Spinal cord (tissue), 4 donors: Measurements from ENCODE around the gene SLC5A5. TPM values are rescaled to one million over a fixed set of nuclear protein-coding genes. Genes with fewer than 3 reads are reported as not detected.

ENCODE experiments used
- polyA plus RNA-seq, 2 donors: library from polyadenylated mRNA; unstranded; fragments of 120-200 nt; gene quantifications; one replicate each; pipeline ENCODE4 v1.2.1, GENCODE V29; 2013; ENCODE audit not compliant: insufficient read length in 2 of 2
- small RNA-seq: library from RNA; depleted of rRNA; stranded (forward); fragments of <200 nt; gene quantifications from one replicate; pipeline ENCODE3, GENCODE V24; 2014; ENCODE audit warnings: low replicate concordance
- total RNA-seq, 2 donors: library from RNA; depleted of rRNA in 1 of 2; stranded (reverse); fragments of 120-200 nt in 1 of 2; fragments of >200 nt in 1 of 2; gene quantifications; one replicate each; pipeline versions ENCODE4 v1.2.3 to v1.2.4, GENCODE V29; 2013 to 2014

Gene SLC5A5
- total and polyA plus RNA-seq, 4 donors: 0.10 to 104 (median 10.2) TPM

Small RNA genes within 50 kb of the gene (small RNA-seq; reads per million reads assigned to genes)
- gene SNORA68: not detected

Other genes with a start within 250 kb of the SLC5A5 start
- 10 to 100 TPM; 11.2 to 33.6 TPM for gene UNC13A, start 183.6 kb upstream of the SLC5A5 start, total RNA-seq
- gene UNC13A, start 183.6 kb upstream of the SLC5A5 start, polyA plus RNA-seq: 10 to 100 TPM; 47.3 to 57.4 TPM
- gene MAP1S, start 152.5 kb upstream of the SLC5A5 start, total RNA-seq: 10 to 100 TPM; 16.6 to 29.8 TPM
- 10 to 100 TPM; 57.1 to 64.4 TPM for gene MAP1S, start 152.5 kb upstream of the SLC5A5 start, polyA plus RNA-seq
- 10 to 100 TPM in 1 of 2 donors, 1 to 10 TPM in 1; 6.8 to 13.3 TPM for gene FCHO1, start 120.5 kb upstream of the SLC5A5 start, total RNA-seq
- gene FCHO1, start 120.5 kb upstream of the SLC5A5 start, polyA plus RNA-seq: 10 to 100 TPM; 29.8 to 41.9 TPM
- not detected for gene B3GNT3, start 76.8 kb upstream of the SLC5A5 start, total RNA-seq
- under 1 TPM; 0.11 to 0.12 TPM for gene B3GNT3, start 76.8 kb upstream of the SLC5A5 start, polyA plus RNA-seq
- gene INSL3, start 50.4 kb upstream of the SLC5A5 start, total RNA-seq: not detected
- under 1 TPM; 0.48 to 0.63 TPM for gene INSL3, start 50.4 kb upstream of the SLC5A5 start, polyA plus RNA-seq
- 1 to 10 TPM; 2.8 to 4.3 TPM for gene JAK3, start 24.0 kb upstream of the SLC5A5 start, total RNA-seq
- gene JAK3, start 24.0 kb upstream of the SLC5A5 start, polyA plus RNA-seq: 1 to 10 TPM; 4.2 to 5.0 TPM
- gene RPL18A, start 12.0 kb upstream of the SLC5A5 start, total RNA-seq: 1,000 to 10,000 TPM in 1 of 2 donors, 100 to 1,000 TPM in 1; 422 to 1,388 TPM
- gene RPL18A, start 12.0 kb upstream of the SLC5A5 start, polyA plus RNA-seq: 100 to 1,000 TPM; 927 to 972 TPM
- gene CCDC124, start 61.1 kb downstream of the SLC5A5 start, total RNA-seq: 10 to 100 TPM; 24.5 to 28.4 TPM
- 100 to 1,000 TPM; 139 to 142 TPM for gene CCDC124, start 61.1 kb downstream of the SLC5A5 start, polyA plus RNA-seq
- gene KCNN1, start 95.2 kb downstream of the SLC5A5 start, total RNA-seq: 10 to 100 TPM in 1 of 2 donors, 1 to 10 TPM in 1; 7.3 to 14.0 TPM
- 10 to 100 TPM; 40.3 to 45.1 TPM for gene KCNN1, start 95.2 kb downstream of the SLC5A5 start, polyA plus RNA-seq
- gene ARRDC2, start 136.2 kb downstream of the SLC5A5 start, total RNA-seq: 1 to 10 TPM; 6.4 to 8.0 TPM
- gene ARRDC2, start 136.2 kb downstream of the SLC5A5 start, polyA plus RNA-seq: 1 to 10 TPM; 4.9 to 5.3 TPM
- gene IL12RB1, start 215.0 kb downstream of the SLC5A5 start, total RNA-seq: under 1 TPM; 0.40 to 0.50 TPM
- gene IL12RB1, start 215.0 kb downstream of the SLC5A5 start, polyA plus RNA-seq: under 1 TPM; 0.66 to 0.93 TPM
- 1 to 10 TPM; 5.8 to 8.9 TPM for gene MAST3, start 225.8 kb downstream of the SLC5A5 start, total RNA-seq
- 10 to 100 TPM; 17.3 to 22.0 TPM for gene MAST3, start 225.8 kb downstream of the SLC5A5 start, polyA plus RNA-seq